HCT116 (cell line): ENCODE results near the gene GCK. TPM values are rescaled to one million over a fixed set of nuclear protein-coding genes. Genes with fewer than 3 reads are reported as not detected.

ENCODE experiments used
- ATAC-seq: fragments of 200-7000 bp; cut with Tn5 transposase; 2 replicates; pipeline ENCODE4 v1.9.1; 2020; ENCODE audit warnings: mild to moderate bottlenecking, moderate library complexity
- BruUV-seq: library from RNA; stranded (reverse); fragments of 400-500 nt; replicated peaks from 2 replicates; lab custom pipeline; 2021; lab: Mats Ljungman, UMichigan
- CTCF ChIA-PET: fragments of 300-600 bp; sonication (Branson Sonifier 250); formaldehyde crosslinking; loops from one replicate; lab custom pipeline; 2021; ENCODE audit warnings: antibody characterized with exemption; lab: Charles Lee
- POLR2A ChIA-PET: fragments of 300-600, 350-600 bp; sonication (Branson Sonifier 250); formaldehyde crosslinking; loops from one replicate; lab custom pipeline; 2021; ENCODE audit warnings: antibody characterized with exemption; lab: Charles Lee
- RAD21 ChIA-PET, 2 experiments: fragments of 300-600 bp; sonication (Branson Sonifier 250); formaldehyde crosslinking; loops; one replicate each; lab custom pipeline; 2023; ENCODE audit warnings: low total read pairs in 2 of 2; ENCODE audit not compliant: uncharacterized antibody in 2 of 2, unreplicated experiment in 2 of 2, low non-redundant PET in 1 of 2; lab: Charles Lee
- DNase-seq: peaks from one replicate; pipeline ENCODE4 v3.0.0-alpha.2; 2010; ENCODE audit warnings: low read depth, low spot score
- H2AFZ ChIP-seq: fragments of 200-600 bp; shearing (Covaris generic), sonication (generic); 2 replicates; pipeline ENCODE4 v1.6.1; 2017; ENCODE audit warnings: low read depth, mixed run types, mixed read lengths, antibody characterized with exemption, low read length; ENCODE audit not compliant: poor library complexity, severe bottlenecking
- H3K27ac ChIP-seq: 2 replicates; pipeline ENCODE4 v1.5.1; 2012; ENCODE audit warnings: low read depth, low read length
- H3K27me3 ChIP-seq: fragments of 200-600 bp; sonication (generic); 2 replicates; pipeline ENCODE4 v1.6.1; 2016; ENCODE audit warnings: mixed run types, low read length, mixed read lengths; ENCODE audit not compliant: insufficient read depth
- H3K36me3 ChIP-seq, 2 experiments: fragments of 200-500 bp in 1 of 2; fragments of 200-600 bp in 1 of 2; sonication (Bioruptor generic) in 1 of 2; sonication (generic) in 1 of 2; 2 replicates each; pipeline versions ENCODE4 v1.5.1 to v1.6.1; 2014 to 2016; ENCODE audit warnings: low read length in 2 of 2, inconsistent platforms in 1 of 2, mixed read lengths in 1 of 2, mixed run types in 1 of 2; ENCODE audit not compliant: insufficient read depth in 2 of 2, control insufficient read depth in 1 of 2
- H3K4me1 ChIP-seq, 2 experiments: fragments of 200-600 bp in 1 of 2; sonication (generic) in 1 of 2; 2 replicates each; pipeline versions ENCODE4 v1.5.1 to v1.6.1; 2012 to 2017; ENCODE audit warnings: low read length in 2 of 2, inconsistent platforms in 1 of 2, mild to moderate bottlenecking in 1 of 2, mixed read lengths in 1 of 2, mixed run types in 1 of 2, moderate library complexity in 1 of 2; ENCODE audit not compliant: insufficient read depth in 2 of 2, control insufficient read depth in 1 of 2
- H3K4me2 ChIP-seq: fragments of 200-600 bp; sonication (generic); 2 replicates; pipeline ENCODE4 v1.6.1; 2017; ENCODE audit warnings: mixed run types, low read length, mixed read lengths
- H3K4me3 ChIP-seq, 2 experiments: fragments of 200-600 bp in 1 of 2; sonication (generic) in 1 of 2; replicated peaks in 1 of 2; 2 replicates each; pipeline ENCODE4 v1.5.1; 2011 to 2016; ENCODE audit warnings: low read length in 2 of 2, control low read depth in 1 of 2, low read depth in 1 of 2, mild to moderate bottlenecking in 1 of 2, mixed read lengths in 1 of 2, mixed run types in 1 of 2
- H3K79me2 ChIP-seq: fragments of 200-600 bp; sonication (generic); 2 replicates; pipeline ENCODE4 v1.6.1; 2017; ENCODE audit warnings: mild to moderate bottlenecking, mixed run types, low read length, moderate library complexity, mixed read lengths; ENCODE audit not compliant: insufficient read depth
- H3K9ac ChIP-seq: fragments of 200-600 bp; sonication (generic); 2 replicates; pipeline ENCODE4 v1.6.1; 2016; ENCODE audit warnings: low read length, mixed read lengths
- H3K9me2 ChIP-seq: fragments of 200-600 bp; sonication (generic), shearing (Covaris generic); 2 replicates; pipeline ENCODE4 v1.6.1; 2017; ENCODE audit warnings: mixed run types, mild to moderate bottlenecking, moderate library complexity; ENCODE audit not compliant: insufficient read depth
- H3K9me3 ChIP-seq, 2 experiments: fragments of 200-500 bp in 1 of 2; fragments of 200-600 bp in 1 of 2; sonication (Bioruptor generic) in 1 of 2; sonication (generic) in 1 of 2; 2 replicates each; pipeline ENCODE4 v1.6.1; 2014 to 2017; ENCODE audit warnings: low read length in 2 of 2, mixed read lengths in 2 of 2, inconsistent platforms in 1 of 2, low read depth in 1 of 2, mild to moderate bottlenecking in 1 of 2, mixed run types in 1 of 2, moderate library complexity in 1 of 2; ENCODE audit not compliant: control insufficient read depth in 1 of 2, insufficient read depth in 1 of 2
- H4K20me1 ChIP-seq: fragments of 200-600 bp; sonication (generic), shearing (Covaris generic); 2 replicates; pipeline ENCODE4 v1.6.1; 2017; ENCODE audit warnings: mixed run types, mild to moderate bottlenecking, moderate library complexity; ENCODE audit not compliant: insufficient read depth
- ATF3 ChIP-seq: IDR thresholded peaks from 2 replicates; pipeline ENCODE4 v1.6.1; 2012
- CBX3 ChIP-seq: IDR thresholded peaks from 2 replicates; pipeline ENCODE4 v1.6.1; 2012; ENCODE audit warnings: low read depth
- CEBPB ChIP-seq: IDR thresholded peaks from 2 replicates; pipeline ENCODE4 v1.6.1; 2012; ENCODE audit warnings: low read depth
- ELF1 ChIP-seq: IDR thresholded peaks from 2 replicates; pipeline ENCODE4 v1.6.1; 2012; ENCODE audit warnings: low read depth, borderline replicate concordance
- EZH2phosphoT487 ChIP-seq: fragments of 200-600 bp; IDR thresholded peaks from 2 replicates; pipeline ENCODE4 v1.6.1; 2018; ENCODE audit warnings: antibody characterized with exemption, borderline replicate concordance
- JUND ChIP-seq: IDR thresholded peaks from 2 replicates; pipeline ENCODE4 v1.6.1; 2012
- MAX ChIP-seq: IDR thresholded peaks from 2 replicates; pipeline ENCODE4 v1.6.1; 2012
- POLR2AphosphoS5 ChIP-seq: IDR thresholded peaks from 2 replicates; pipeline ENCODE4 v1.6.1; 2011; ENCODE audit warnings: mild to moderate bottlenecking, low read depth, low read length, moderate library complexity
- SIN3A ChIP-seq: IDR thresholded peaks from 2 replicates; pipeline ENCODE4 v1.6.1; 2012; ENCODE audit warnings: low read depth
- SP1 ChIP-seq: IDR thresholded peaks from 2 replicates; pipeline ENCODE4 v1.6.1; 2012; ENCODE audit warnings: low read depth
- SRF ChIP-seq: IDR thresholded peaks from 2 replicates; pipeline ENCODE4 v1.6.1; 2012; ENCODE audit warnings: low read depth
- TCF7L2 ChIP-seq: IDR thresholded peaks from 2 replicates; pipeline ENCODE4 v1.7.0; 2011; ENCODE audit warnings: borderline replicate concordance, inconsistent platforms; ENCODE audit not compliant: insufficient read depth, insufficient read length; ENCODE audit errors: extremely low read depth
- YY1 ChIP-seq: IDR thresholded peaks from 2 replicates; pipeline ENCODE4 v1.6.1; 2011; ENCODE audit warnings: low read length, low read depth, moderate library complexity, mild to moderate bottlenecking; ENCODE audit not compliant: insufficient replicate concordance; ENCODE audit errors: extremely low read depth
- ZBTB33 ChIP-seq: IDR thresholded peaks from 2 replicates; pipeline ENCODE4 v1.6.1; 2011; ENCODE audit warnings: mild to moderate bottlenecking, low read length, moderate library complexity; ENCODE audit not compliant: insufficient replicate concordance; ENCODE audit errors: extremely low read depth
- intact Hi-C: fragments of 100-400 bp; cut with micrococcal nuclease; formaldehyde crosslinking; loops from 2 replicates; pipeline ENCODE4 v1.10.0; 2022
- total RNA-seq: library from RNA; stranded (reverse); gene quantifications from one replicate; pipeline ENCODE4 v1.2.1, GENCODE V29; 2021; ENCODE audit not compliant: unreplicated experiment

GCK gene
- total RNA-seq, 1 experiment from 2014 or later = 0.34 TPM

GRCh38 chr7:44177570-44178131 lies 11.6 kb downstream of the GCK start:
- H3K9ac ChIP-seq = no peak overlapping the region
- ChIA-PET POLR2A (no interaction called here), CTCF (no interaction called here), RAD21 (no interaction called here)
- H3K9me3 ChIP-seq = peaks cover under 1 to 3% of the 10 kb centered on the region in 2 experiments; a peak in 2 of 4 replicates
- TF ChIP-seq ELF1 = no peak
- TF ChIP-seq SIN3A = no peak
- TF ChIP-seq YY1 = no peak
- TF ChIP-seq CEBPB = no peak
- no peak for TF ChIP-seq SRF
- TF ChIP-seq SP1 = no peak
- no peak for TF ChIP-seq POLR2AphosphoS5
- no peak for TF ChIP-seq JUND
- TF ChIP-seq CBX3 = no peak
- TF ChIP-seq EZH2phosphoT487 = no peak
- no peak for TF ChIP-seq ZBTB33
- no peak for TF ChIP-seq MAX
- no peak for TF ChIP-seq ATF3
- TF ChIP-seq TCF7L2 = no peak
- no peak overlapping the region for H3K4me3 ChIP-seq
- peak overlapping the region; percentile 45 for H3K4me2 ChIP-seq
- H2AFZ ChIP-seq = no peak overlapping the region
- intact Hi-C loops = no loop called here
- H3K27me3 ChIP-seq = 0 out of 2 replicates have a peak, but pooled peaks cover 5% of the 10 kb centered on the region
- no peaks in the 10 kb centered on the region for H3K9me2 ChIP-seq
- H3K4me1 ChIP-seq = peaks cover 10 to 11% of the 10 kb centered on the region in 2 experiments
- no peak for DNase-seq
- H3K79me2 ChIP-seq = no peaks in the 10 kb centered on the region
- H4K20me1 ChIP-seq = no peaks in the 10 kb centered on the region
- H3K36me3 ChIP-seq = no peaks in the 10 kb centered on the region
- no TSS peak for BruUV-seq
- H3K27ac ChIP-seq = no peak overlapping the region
- peak; percentile 57 for ATAC-seq
